B cell (primary cell): ENCODE measurements around the gene SCMH1.
"Not testable (repeated sequence)": the region's sequence is repeated elsewhere in the genome, so short reads cannot be mapped to it uniquely, and the experiment has no call there.

Experiments
- EZH2 ChIP-seq: IDR thresholded peaks from 2 replicates; pipeline ENCODE4 v1.6.1; 2012; ENCODE audit warnings: borderline replicate concordance, low read depth, mild to moderate bottlenecking, moderate library complexity, low read length; ENCODE audit not compliant: insufficient read depth, poor library complexity, severe bottlenecking
- TF ChIP-seq, protein P1 (sequence below): fragments of 200-600 bp; IDR thresholded peaks from one replicate; pipeline ENCODE4 v1.8.0; 2022; ENCODE audit warnings: antibody characterized with exemption, mild to moderate bottlenecking

DNA sequence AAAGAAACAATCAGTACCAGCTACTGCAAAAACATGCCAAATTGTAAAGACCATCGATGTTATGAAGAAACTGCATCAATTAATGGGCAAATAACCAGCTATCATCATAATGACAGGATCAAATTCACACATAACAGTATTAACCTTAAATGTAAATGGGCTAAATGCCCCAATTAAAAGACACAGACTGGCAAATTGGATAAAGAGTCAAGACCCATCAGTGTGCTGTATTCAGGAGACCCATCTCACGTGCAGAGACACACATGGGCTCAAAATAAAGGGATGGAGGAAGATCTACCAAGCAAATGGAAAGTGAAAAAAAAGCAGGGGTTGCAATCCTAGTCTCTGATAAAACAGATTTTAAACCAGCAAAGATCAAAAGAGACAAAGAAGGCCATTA, 35.1 kb downstream of the SCMH1 start:
- TF ChIP-seq, protein P1, sequence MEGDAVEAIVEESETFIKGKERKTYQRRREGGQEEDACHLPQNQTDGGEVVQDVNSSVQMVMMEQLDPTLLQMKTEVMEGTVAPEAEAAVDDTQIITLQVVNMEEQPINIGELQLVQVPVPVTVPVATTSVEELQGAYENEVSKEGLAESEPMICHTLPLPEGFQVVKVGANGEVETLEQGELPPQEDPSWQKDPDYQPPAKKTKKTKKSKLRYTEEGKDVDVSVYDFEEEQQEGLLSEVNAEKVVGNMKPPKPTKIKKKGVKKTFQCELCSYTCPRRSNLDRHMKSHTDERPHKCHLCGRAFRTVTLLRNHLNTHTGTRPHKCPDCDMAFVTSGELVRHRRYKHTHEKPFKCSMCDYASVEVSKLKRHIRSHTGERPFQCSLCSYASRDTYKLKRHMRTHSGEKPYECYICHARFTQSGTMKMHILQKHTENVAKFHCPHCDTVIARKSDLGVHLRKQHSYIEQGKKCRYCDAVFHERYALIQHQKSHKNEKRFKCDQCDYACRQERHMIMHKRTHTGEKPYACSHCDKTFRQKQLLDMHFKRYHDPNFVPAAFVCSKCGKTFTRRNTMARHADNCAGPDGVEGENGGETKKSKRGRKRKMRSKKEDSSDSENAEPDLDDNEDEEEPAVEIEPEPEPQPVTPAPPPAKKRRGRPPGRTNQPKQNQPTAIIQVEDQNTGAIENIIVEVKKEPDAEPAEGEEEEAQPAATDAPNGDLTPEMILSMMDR: not testable (repeated sequence)
- not testable (repeated sequence) for TF ChIP-seq EZH2
